Caco-2 (cell line): Measurements from ENCODE around the gene PTPRN2. TPM values are rescaled to one million over a fixed set of nuclear protein-coding genes. Genes with fewer than 3 reads are reported as not detected.

Source experiments
- BruUV-seq: library from RNA; stranded (reverse); fragments of 400-500 nt; replicated peaks from 2 replicates; lab custom pipeline; 2021; lab: Mats Ljungman, UMichigan
- CTCF ChIA-PET: fragments of 300-600 bp; sonication (Branson Sonifier 250); formaldehyde crosslinking; loops from one replicate; lab custom pipeline; 2022; ENCODE audit warnings: antibody characterized with exemption; lab: Charles Lee
- POLR2A ChIA-PET: fragments of 300-600 bp; sonication (Branson Sonifier 250); formaldehyde crosslinking; loops from one replicate; lab custom pipeline; 2022; ENCODE audit warnings: antibody characterized with exemption; lab: Charles Lee
- DNase-seq, 2 experiments: peaks; one replicate each; pipeline versions ENCODE4 v3.0.0 to v3.0.0-alpha.2; 2020 to 2022
- H3K27me3 ChIP-seq: replicated peaks from 2 replicates; pipeline ENCODE4 v1.6.0; 2011; ENCODE audit warnings: low read length; ENCODE audit not compliant: control insufficient read depth, insufficient read depth
- H3K36me3 ChIP-seq: 2 replicates; pipeline ENCODE4 v1.5.1; 2011; ENCODE audit warnings: low read length; ENCODE audit not compliant: control insufficient read depth, insufficient read depth
- H3K4me1 ChIP-seq: fragments of 250-450 bp; sonication (Bioruptor Pico); 2 replicates; pipeline ENCODE4 v1.5.1; 2020; ENCODE audit warnings: mild to moderate bottlenecking
- H3K4me3 ChIP-seq: 2 replicates; pipeline ENCODE4 v1.5.1; 2011; ENCODE audit warnings: low read depth, mild to moderate bottlenecking, control low read depth, low read length
- H3K9me3 ChIP-seq: fragments of 250-450 bp; sonication (Bioruptor Pico); 2 replicates; pipeline ENCODE4 v1.5.1; 2020; ENCODE audit warnings: mild to moderate bottlenecking, moderate library complexity
- H3K27ac Mint-ChIP-seq: one replicate; pipeline ENCODE4 v1.8.0; 2022; ENCODE audit warnings: mixed read lengths; ENCODE audit not compliant: unreplicated experiment
- H3K27me3 Mint-ChIP-seq: one replicate; pipeline ENCODE4 v1.8.0; 2022; ENCODE audit warnings: mixed read lengths; ENCODE audit not compliant: insufficient read depth, unreplicated experiment
- H3K36me3 Mint-ChIP-seq: one replicate; pipeline ENCODE4 v1.8.0; 2022; ENCODE audit warnings: mild to moderate bottlenecking, mixed read lengths; ENCODE audit not compliant: insufficient read depth, unreplicated experiment
- H3K4me1 Mint-ChIP-seq: one replicate; pipeline ENCODE4 v1.8.0; 2022; ENCODE audit warnings: low read depth, mixed read lengths; ENCODE audit not compliant: unreplicated experiment
- H3K4me3 Mint-ChIP-seq: one replicate; pipeline ENCODE4 v1.8.0; 2022; ENCODE audit warnings: mild to moderate bottlenecking, moderate library complexity, mixed read lengths; ENCODE audit not compliant: unreplicated experiment
- H3K9me3 Mint-ChIP-seq: one replicate; pipeline ENCODE4 v1.8.0; 2022; ENCODE audit warnings: mixed read lengths; ENCODE audit not compliant: unreplicated experiment
- CTCF ChIP-seq, 2 experiments: fragments of 200-600 bp in 1 of 2; IDR thresholded peaks; 1 replicate in 1 of 2; 2 replicates in 1 of 2; pipeline versions ENCODE4 v1.5.1 to v1.8.0; 2011 to 2022; ENCODE audit warnings: antibody characterized with exemption in 1 of 2, control low read depth in 1 of 2, inconsistent platforms in 1 of 2, low read depth in 1 of 2, low read length in 1 of 2, mild to moderate bottlenecking in 1 of 2, moderate library complexity in 1 of 2; ENCODE audit not compliant: insufficient read depth in 1 of 2, severe bottlenecking in 1 of 2, unreplicated experiment in 1 of 2
- intact Hi-C: fragments of 100-400 bp; cut with micrococcal nuclease; formaldehyde crosslinking; loops from one replicate; pipeline ENCODE4 v1.10.0; 2022; ENCODE audit not compliant: unreplicated experiment
- total RNA-seq: library from RNA; stranded (reverse); gene quantifications from 2 replicates; pipeline ENCODE4 v1.2.3, GENCODE V29; 2022

PTPRN2 gene
- total RNA-seq, 1 experiment from 2014 or later: 1.4 TPM

- no peaks in the 10 kb centered on the region for H3K36me3 ChIP-seq
- no peak for TF ChIP-seq CTCF (IDR thresholded peaks at IDR 0.05; ENCODE audit: insufficient read depth in 1 of 2, low read depth in 1 of 2, low read length in 1 of 2, severe bottlenecking in 1 of 2, unreplicated experiment in 1 of 2)
- Mint-ChIP-seq H3K36me3 (peaks cover 6% of the 10 kb centered on the region), H3K4me3 (no peak overlapping the region), H3K4me1 (no peaks in the 10 kb centered on the region), H3K27ac (no peak overlapping the region), H3K9me3 (peaks cover 32% of the 10 kb centered on the region), H3K27me3 (no peaks in the 10 kb centered on the region)
- CTCF ChIA-PET: no interaction called here
- H3K27me3 ChIP-seq: no peaks in the 10 kb centered on the region
- no peak for DNase-seq
- H3K4me1 ChIP-seq: no peaks in the 10 kb centered on the region
- no peak overlapping the region for H3K4me3 ChIP-seq
- no TSS peak for BruUV-seq
- peaks cover 4% of the 10 kb centered on the region for H3K9me3 ChIP-seq
- POLR2A ChIA-PET: no interaction called here
- intact Hi-C loops: no loop called here
Measured at GRCh38 chr7:158302274-158303070, 285.2 kb downstream of the PTPRN2 start.

GRCh38 chr7:158301207-158301606 is 286.4 kb downstream of the PTPRN2 start:
- no peaks in the 10 kb centered on the region for H3K4me1 Mint-ChIP-seq
- intact Hi-C loops: no loop called here
- ChIA-PET CTCF (no interaction called here), POLR2A (no interaction called here)
- H3K4me3 Mint-ChIP-seq: no peak overlapping the region
- no TSS peak for BruUV-seq
- H3K36me3 Mint-ChIP-seq: peaks cover 6% of the 10 kb centered on the region
- H3K36me3 ChIP-seq: no peaks in the 10 kb centered on the region
- no peak for DNase-seq
- no peaks in the 10 kb centered on the region for H3K27me3 ChIP-seq
- no peak overlapping the region for H3K4me3 ChIP-seq
- H3K27me3 Mint-ChIP-seq: no peaks in the 10 kb centered on the region
- H3K9me3 Mint-ChIP-seq: peaks cover 32% of the 10 kb centered on the region
- H3K9me3 ChIP-seq: no peaks in the 10 kb centered on the region
- TF ChIP-seq CTCF (IDR thresholded peaks at IDR 0.05; ENCODE audit: insufficient read depth in 1 of 2, low read depth in 1 of 2, low read length in 1 of 2, severe bottlenecking in 1 of 2, unreplicated experiment in 1 of 2): no peak
- no peaks in the 10 kb centered on the region for H3K4me1 ChIP-seq
- no peak overlapping the region for H3K27ac Mint-ChIP-seq

- H3K36me3 Mint-ChIP-seq: peaks cover 10% of the 10 kb centered on the region
- H3K4me1 ChIP-seq: no peaks in the 10 kb centered on the region
- no peak overlapping the region for H3K4me3 ChIP-seq
- H3K9me3 ChIP-seq: no peaks in the 10 kb centered on the region
- no peaks in the 10 kb centered on the region for H3K4me1 Mint-ChIP-seq
- H3K4me3 Mint-ChIP-seq: no peak overlapping the region
- TF ChIP-seq CTCF (IDR thresholded peaks at IDR 0.05; ENCODE audit: insufficient read depth in 1 of 2, low read depth in 1 of 2, low read length in 1 of 2, severe bottlenecking in 1 of 2, unreplicated experiment in 1 of 2): no peak
- no TSS peak for BruUV-seq
- intact Hi-C loops: no loop called here
- peaks cover 39% of the 10 kb centered on the region for H3K9me3 Mint-ChIP-seq
- no peaks in the 10 kb centered on the region for H3K27me3 Mint-ChIP-seq
- no peak overlapping the region for H3K27ac Mint-ChIP-seq
- ChIA-PET CTCF (no interaction called here), POLR2A (no interaction called here)
- no peak for DNase-seq
- no peaks in the 10 kb centered on the region for H3K36me3 ChIP-seq
- H3K27me3 ChIP-seq: no peaks in the 10 kb centered on the region
Measured at GRCh38 chr7:158300427-158300826, 287.2 kb downstream of the PTPRN2 start.
